Measurements from ENCODE around the gene ASCL2. TPM values are rescaled to one million over a fixed set of nuclear protein-coding genes. Genes with fewer than 3 reads are reported as not detected.

The ASCL2 gene
- polyA plus RNA-seq, 1 donor = 15.8 TPM

DNA sequence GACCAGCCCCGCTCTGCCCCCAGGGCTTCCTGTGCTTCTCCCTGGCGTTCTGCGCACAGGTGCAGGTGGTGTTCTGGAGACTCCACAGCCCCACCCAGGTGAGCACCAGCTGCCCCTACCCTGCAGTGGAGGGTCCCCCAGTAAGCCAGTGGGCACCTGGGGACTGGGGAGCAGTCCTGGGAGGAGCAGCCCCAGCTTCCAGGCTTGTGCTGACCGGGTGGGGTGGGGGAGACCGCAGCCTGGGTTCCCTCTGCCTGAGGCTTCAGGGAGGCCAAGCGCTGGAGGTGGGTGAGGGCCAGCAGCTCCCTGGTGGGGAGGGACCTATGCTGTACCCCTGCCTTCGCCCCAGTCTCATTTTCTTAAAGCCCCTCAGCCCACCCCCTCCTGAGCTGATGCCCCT lies 38.3 kb upstream of the ASCL2 start:
- no CpG with 5 or more reads among the region's 7 CpGs for WGBS (ENCODE audit: insufficient coverage, low lambda C conversion rate)
- no peaks in the 10 kb centered on the region for H3K27me3 ChIP-seq (ENCODE audit: control insufficient read depth, insufficient read depth, low read length)
- no peak for DNase-seq
- no peaks in the 10 kb centered on the region for H3K36me3 ChIP-seq (ENCODE audit: control insufficient read depth, insufficient read depth, low read length)
- no peaks in the 10 kb centered on the region for H3K9me3 ChIP-seq (ENCODE audit: control insufficient read depth, low read depth, low read length)
- H3K4me3 ChIP-seq (ENCODE audit: low read length) = no peak overlapping the region
- H3K4me1 ChIP-seq (ENCODE audit: control insufficient read depth, insufficient read depth, low read length) = peaks cover 32% of the 10 kb centered on the region
- H3K27ac ChIP-seq (ENCODE audit: low read length) = no peak overlapping the region

DNA sequence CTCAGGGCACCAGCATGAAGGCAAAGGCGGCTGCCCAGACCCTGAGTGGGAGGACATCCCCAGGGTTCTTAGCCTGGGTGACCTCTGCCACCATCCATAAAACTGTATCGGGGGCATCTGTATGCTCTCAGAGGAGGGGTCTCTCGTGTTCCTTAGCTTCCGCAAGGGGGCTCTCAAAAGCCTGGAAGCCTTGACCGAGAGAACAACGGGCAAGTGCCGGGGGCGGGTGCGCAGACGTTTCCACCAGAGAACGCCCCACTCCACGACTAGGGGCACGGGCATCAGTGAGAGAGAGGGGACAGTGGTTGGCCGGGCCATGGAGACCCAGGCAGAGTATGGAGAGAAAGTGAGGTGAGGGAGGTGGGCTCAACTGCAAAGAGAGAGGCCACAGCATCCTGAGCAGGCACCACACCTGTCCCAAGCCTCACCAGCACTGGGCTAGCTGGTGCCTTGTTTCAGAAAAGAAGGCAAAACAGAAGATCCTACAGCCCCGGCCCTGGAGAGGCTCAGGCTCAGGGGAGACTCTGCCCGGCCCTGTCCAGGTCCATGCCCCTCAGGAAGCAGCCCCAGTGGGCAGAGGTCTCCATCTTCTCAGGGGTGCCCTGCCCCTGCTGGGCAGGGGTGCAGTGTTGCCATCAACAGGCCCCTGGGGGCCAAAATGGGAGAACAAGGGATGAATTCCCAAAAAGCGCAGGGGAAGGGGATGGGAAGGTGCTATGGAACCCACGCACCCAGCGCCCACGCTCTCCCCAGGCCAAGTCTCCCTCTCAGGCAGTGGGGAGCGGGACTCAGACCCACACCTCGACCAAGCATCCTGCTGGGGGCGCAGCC lies 37.3 kb upstream of the ASCL2 start:
- no peak overlapping the region for H3K4me3 ChIP-seq (ENCODE audit: low read length)
- no peaks in the 10 kb centered on the region for H3K27me3 ChIP-seq (ENCODE audit: control insufficient read depth, insufficient read depth, low read length)
- no peaks in the 10 kb centered on the region for H3K36me3 ChIP-seq (ENCODE audit: control insufficient read depth, insufficient read depth, low read length)
- H3K9me3 ChIP-seq (ENCODE audit: control insufficient read depth, low read depth, low read length) = peaks cover 4% of the 10 kb centered on the region
- no peak for DNase-seq
- H3K4me1 ChIP-seq (ENCODE audit: control insufficient read depth, insufficient read depth, low read length) = peaks cover 42% of the 10 kb centered on the region
- peak overlapping the region; percentile 57 for H3K27ac ChIP-seq (ENCODE audit: low read length)
- WGBS (ENCODE audit: insufficient coverage, low lambda C conversion rate) = no CpG with 5 or more reads among the region's 23 CpGs

DNA sequence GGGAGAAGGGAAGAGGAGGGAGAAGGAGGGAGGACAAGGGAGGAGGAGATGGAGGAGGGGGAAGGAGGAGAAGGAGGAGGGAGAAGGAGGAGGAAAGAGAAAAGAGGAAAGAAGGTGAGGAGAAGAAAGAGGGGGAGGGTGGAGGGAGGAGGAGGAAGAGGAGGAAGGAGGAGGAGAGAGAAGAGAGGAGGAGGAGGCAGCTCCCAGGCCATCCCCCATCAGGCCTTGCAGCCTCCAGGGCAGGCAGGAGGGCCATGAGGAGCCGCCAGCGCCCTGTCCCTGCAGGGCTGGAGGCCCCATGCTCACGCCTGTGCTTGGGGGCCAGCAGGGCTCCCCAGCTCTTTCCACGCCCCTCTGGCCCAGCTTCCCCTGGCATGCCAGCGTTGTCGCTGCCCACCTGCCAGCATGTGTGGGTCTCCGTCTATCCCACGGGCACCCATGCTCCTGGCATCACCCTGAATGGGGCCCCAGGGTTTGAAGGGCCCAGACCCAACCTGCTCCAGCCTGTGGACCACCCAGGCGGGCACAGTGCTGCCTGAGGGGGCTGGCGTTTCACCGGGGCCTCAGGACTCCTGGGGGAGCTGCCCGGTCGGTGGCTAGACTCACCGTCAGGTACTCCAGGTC lies 36.6 kb upstream of the ASCL2 start:
- H3K4me1 ChIP-seq (ENCODE audit: control insufficient read depth, insufficient read depth, low read length) = peaks cover 46% of the 10 kb centered on the region
- no peaks in the 10 kb centered on the region for H3K36me3 ChIP-seq (ENCODE audit: control insufficient read depth, insufficient read depth, low read length)
- no peaks in the 10 kb centered on the region for H3K27me3 ChIP-seq (ENCODE audit: control insufficient read depth, insufficient read depth, low read length)
- H3K27ac ChIP-seq (ENCODE audit: low read length) = peak overlapping the region; percentile 57
- H3K9me3 ChIP-seq (ENCODE audit: control insufficient read depth, low read depth, low read length) = peaks cover 6% of the 10 kb centered on the region
- WGBS (ENCODE audit: insufficient coverage, low lambda C conversion rate) = 80% methylated on average over 1 of the region's 14 CpGs
- no peak for DNase-seq
- H3K4me3 ChIP-seq (ENCODE audit: low read length) = no peak overlapping the region

DNA sequence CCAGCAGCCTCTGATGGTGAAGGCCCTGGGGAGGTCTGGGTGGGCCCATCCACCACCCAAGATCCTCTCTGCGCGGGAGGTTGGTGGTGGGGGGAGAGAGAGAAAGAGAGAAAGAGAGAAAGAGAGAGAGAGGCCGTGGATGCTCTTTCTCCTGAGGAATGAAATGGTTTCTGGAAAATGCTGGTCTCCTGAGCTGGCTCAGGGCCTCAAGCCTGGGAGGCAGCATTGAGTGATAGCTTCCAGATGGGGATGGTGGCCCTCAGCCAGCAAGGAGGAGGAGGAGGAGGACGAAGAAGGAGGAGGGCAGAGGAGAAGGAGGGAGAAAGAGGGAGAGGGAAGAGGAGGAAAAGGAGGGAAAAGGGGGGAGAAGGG lies 36.0 kb upstream of the ASCL2 start:
- H3K4me3 ChIP-seq (ENCODE audit: low read length) = no peak overlapping the region
- DNase-seq = peak; percentile 63 to 75
- H3K27ac ChIP-seq (ENCODE audit: low read length) = peak overlapping the region; percentile 79
- H3K27me3 ChIP-seq (ENCODE audit: control insufficient read depth, insufficient read depth, low read length) = no peaks in the 10 kb centered on the region
- H3K36me3 ChIP-seq (ENCODE audit: control insufficient read depth, insufficient read depth, low read length) = no peaks in the 10 kb centered on the region
- peaks cover 52% of the 10 kb centered on the region for H3K4me1 ChIP-seq (ENCODE audit: control insufficient read depth, insufficient read depth, low read length)
- peaks cover 6% of the 10 kb centered on the region for H3K9me3 ChIP-seq (ENCODE audit: control insufficient read depth, low read depth, low read length)
- WGBS (ENCODE audit: insufficient coverage, low lambda C conversion rate) = 60% methylated on average over 1 of the region's 4 CpGs

DNA sequence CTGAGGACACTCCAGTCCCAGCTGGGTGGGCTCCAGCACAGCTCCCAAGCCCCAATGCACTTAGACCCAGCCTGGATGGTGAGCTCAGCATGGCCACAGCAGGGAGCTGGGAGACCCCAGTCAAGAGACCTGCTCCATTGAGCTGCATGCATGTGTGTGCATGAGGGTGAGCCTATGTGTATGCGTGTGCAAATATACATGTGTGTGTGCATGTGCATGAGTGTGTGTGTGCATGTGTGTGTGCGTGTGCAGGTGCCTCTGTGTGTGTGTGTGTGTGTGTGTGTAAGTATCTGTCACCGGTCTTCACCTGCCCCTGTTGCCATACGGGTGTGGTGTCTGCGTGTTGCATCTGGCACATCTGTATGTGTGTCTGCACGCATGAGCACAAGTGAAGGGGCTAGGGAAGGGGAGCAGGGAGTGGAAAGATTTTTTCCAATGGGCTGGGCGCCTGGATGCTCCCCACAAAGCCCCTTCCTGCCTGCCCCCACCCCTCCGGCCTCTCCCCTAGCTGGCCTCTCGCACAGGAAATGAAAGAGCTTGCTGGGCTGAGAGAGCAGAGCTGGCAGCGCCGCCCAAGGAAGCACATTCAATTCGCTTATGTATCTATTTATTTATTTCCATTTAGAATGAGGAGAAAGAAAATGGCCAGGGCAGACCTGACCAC lies 35.5 kb upstream of the ASCL2 start:
- H3K27me3 ChIP-seq (ENCODE audit: control insufficient read depth, insufficient read depth, low read length) = no peaks in the 10 kb centered on the region
- H3K9me3 ChIP-seq (ENCODE audit: control insufficient read depth, low read depth, low read length) = peaks cover 6% of the 10 kb centered on the region
- H3K4me3 ChIP-seq (ENCODE audit: low read length) = no peak overlapping the region
- peak overlapping the region; percentile 79 for H3K27ac ChIP-seq (ENCODE audit: low read length)
- H3K36me3 ChIP-seq (ENCODE audit: control insufficient read depth, insufficient read depth, low read length) = no peaks in the 10 kb centered on the region
- H3K4me1 ChIP-seq (ENCODE audit: control insufficient read depth, insufficient read depth, low read length) = peaks cover 57% of the 10 kb centered on the region
- no CpG with 5 or more reads among the region's 12 CpGs for WGBS (ENCODE audit: insufficient coverage, low lambda C conversion rate)
- peak; percentile 52 to 61 for DNase-seq

DNA sequence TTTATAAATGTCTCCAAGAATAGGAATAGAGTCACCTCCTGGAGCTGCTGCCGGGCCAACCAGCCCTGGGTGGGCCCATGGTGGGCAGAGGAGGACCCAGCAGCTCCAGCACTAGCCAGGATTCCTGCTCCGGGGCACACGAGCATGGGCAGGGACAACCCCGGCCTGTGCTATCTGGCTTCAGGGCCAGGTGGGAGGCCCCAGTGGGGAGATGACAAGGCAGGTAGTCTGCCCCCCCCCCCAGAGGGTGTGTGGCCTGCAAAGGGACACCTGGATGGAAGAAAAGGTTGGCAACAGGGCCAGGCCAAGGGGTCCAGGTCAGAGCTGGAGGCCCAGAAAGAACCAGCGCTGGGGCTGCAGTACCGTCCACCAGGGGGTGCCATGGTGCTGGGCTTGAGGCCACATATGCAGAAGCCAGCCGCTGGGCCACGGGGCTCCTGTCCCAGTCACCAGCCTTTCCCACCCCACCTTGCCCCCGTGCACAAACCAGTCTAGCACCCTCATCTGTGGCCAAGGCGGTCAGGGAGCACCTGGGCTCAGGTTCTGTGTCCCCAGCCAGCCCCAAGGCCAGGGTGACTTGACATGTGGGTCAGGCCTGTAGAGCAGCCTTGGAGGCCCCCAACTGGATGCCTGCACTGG lies 34.9 kb upstream of the ASCL2 start:
- Histone ChIP-seq H3K4me1 (ENCODE audit: control insufficient read depth, insufficient read depth, low read length) (peaks cover 64% of the 10 kb centered on the region), H3K36me3 (ENCODE audit: control insufficient read depth, insufficient read depth, low read length) (no peaks in the 10 kb centered on the region), H3K27ac (ENCODE audit: low read length) (peak overlapping the region; percentile 79), H3K27me3 (ENCODE audit: control insufficient read depth, insufficient read depth, low read length) (no peaks in the 10 kb centered on the region), H3K4me3 (ENCODE audit: low read length) (no peak overlapping the region), H3K9me3 (ENCODE audit: control insufficient read depth, low read depth, low read length) (peaks cover 6% of the 10 kb centered on the region)
- DNase-seq = peak; percentile 77 to 82
- WGBS (ENCODE audit: insufficient coverage, low lambda C conversion rate) = no CpG with 5 or more reads among the region's 10 CpGs

DNA sequence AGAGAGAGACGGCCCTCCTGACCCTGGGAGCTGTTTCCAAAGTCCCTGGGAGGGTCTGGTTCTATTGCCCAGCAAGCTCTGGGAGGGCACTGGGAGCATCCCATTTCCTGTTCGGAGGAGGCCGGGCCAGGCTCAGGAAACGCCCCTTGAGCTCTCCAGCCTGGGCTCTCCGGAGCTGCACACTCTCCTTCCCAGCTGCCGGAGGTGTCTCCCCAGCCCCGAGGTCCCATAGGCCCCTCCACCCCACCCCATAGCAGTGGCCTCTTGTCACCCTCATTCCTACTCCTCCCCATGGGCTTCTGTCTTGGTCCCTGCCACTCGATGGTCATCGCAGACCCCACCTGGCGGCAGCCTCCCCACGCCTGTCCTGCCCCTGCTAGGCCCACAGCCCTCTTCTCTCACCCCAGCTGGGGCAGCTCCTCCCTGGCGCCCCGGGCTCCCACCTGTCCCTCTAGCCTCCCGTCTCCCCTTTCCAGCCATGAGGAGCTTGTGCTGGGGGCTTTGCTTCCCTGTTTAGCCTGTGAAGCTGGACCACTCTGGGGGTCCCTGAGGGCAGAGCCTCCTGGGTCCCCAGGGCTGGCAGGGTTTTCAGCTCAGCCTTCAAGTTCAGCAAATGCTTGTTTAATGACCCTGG lies 34.2 kb upstream of the ASCL2 start:
- DNase-seq = peak; percentile 66 to 89
- Histone ChIP-seq H3K27ac (ENCODE audit: low read length) (peak overlapping the region; percentile 79), H3K4me3 (ENCODE audit: low read length) (no peak overlapping the region), H3K36me3 (ENCODE audit: control insufficient read depth, insufficient read depth, low read length) (no peaks in the 10 kb centered on the region), H3K27me3 (ENCODE audit: control insufficient read depth, insufficient read depth, low read length) (no peaks in the 10 kb centered on the region), H3K9me3 (ENCODE audit: control insufficient read depth, low read depth, low read length) (peaks cover 6% of the 10 kb centered on the region), H3K4me1 (ENCODE audit: control insufficient read depth, insufficient read depth, low read length) (peaks cover 67% of the 10 kb centered on the region)
- WGBS (ENCODE audit: insufficient coverage, low lambda C conversion rate) = no CpG with 5 or more reads among the region's 14 CpGs

DNA sequence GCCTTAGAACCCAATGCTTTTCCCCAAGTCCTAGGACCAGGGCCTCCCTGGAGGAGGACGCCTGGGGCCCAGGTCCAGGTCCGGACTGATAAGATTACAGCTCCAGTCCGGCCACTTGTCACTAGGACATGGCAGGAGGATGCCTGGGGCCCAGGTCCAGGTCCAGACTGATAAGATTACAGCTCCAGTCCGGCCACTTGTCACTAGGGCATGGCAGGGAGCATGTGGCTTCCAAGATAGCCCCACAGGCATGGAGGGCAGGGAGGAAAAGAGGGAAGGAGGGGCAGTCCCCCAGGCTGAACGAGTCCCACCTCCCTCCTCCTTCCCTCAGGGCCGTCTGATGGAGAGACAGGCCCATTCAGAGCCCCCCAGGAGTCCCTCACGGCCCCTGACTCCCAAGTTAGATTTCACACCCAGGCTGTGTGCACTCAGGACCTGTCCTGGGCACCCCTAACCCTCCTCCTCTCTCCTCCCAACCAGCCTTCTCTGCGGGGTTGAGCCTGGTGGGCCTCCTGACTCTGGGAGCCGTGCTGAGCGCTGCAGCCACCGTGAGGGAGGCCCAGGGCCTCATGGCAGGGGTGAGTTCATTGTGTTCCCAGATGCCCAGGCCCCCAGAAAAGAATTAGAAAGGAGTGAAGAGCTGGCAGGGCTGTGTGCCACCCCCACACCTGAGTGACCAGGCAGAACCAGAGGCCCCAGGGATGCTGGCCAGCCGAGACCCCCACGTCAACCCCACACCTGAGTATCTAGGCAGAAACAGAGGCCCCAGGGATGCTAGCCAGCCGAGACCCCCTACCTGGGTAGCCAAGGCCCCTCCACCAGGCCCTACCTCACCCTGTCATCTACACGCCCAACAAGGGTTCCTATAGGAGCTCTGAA lies 33.5 kb upstream of the ASCL2 start:
- peaks cover 75% of the 10 kb centered on the region for H3K4me1 ChIP-seq (ENCODE audit: control insufficient read depth, insufficient read depth, low read length)
- DNase-seq = peak; percentile 87 to 94
- H3K4me3 ChIP-seq (ENCODE audit: low read length) = peak overlapping the region; percentile 7
- H3K36me3 ChIP-seq (ENCODE audit: control insufficient read depth, insufficient read depth, low read length) = no peaks in the 10 kb centered on the region
- peaks cover 6% of the 10 kb centered on the region for H3K9me3 ChIP-seq (ENCODE audit: control insufficient read depth, low read depth, low read length)
- H3K27me3 ChIP-seq (ENCODE audit: control insufficient read depth, insufficient read depth, low read length) = no peaks in the 10 kb centered on the region
- WGBS (ENCODE audit: insufficient coverage, low lambda C conversion rate) = no CpG with 5 or more reads among the region's 15 CpGs
- peak overlapping the region; percentile 79 for H3K27ac ChIP-seq (ENCODE audit: low read length)

DNA sequence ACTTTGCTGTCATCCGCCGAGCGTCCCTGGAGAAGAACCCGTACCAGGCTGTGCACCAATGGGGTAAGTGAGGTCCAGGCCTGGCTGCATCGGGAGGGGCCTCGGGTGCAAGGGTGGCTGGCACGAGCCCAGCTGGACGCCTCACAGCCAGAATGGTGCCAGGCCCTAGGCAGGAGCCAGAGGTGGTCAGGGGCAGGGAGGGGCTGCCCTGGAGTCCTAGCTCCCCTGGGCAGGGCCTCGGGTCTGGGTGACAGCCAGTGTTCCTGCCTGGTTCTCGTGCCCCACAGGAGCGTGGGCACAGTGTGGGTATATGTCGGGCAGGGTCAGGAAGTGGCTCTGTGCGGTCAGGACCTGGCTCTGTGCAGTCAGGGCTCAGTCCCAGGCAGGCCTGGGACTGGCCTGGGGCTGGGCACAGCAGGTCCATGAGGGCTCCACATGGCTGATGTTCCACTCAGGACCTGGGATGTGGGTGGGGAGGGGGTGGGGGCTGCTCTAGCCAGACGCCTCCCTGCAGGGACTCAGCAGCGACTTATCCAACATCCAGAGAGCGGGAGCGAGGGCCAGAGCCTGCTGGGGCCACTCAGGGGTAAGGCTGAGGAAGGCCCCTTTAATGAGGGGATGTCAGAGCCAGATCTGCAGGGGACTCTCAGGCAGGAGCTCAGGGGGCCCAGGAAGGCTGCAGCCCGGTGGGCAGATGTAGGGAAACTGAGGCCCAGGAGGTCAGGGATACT lies 32.7 kb upstream of the ASCL2 start:
- Histone ChIP-seq H3K9me3 (ENCODE audit: control insufficient read depth, low read depth, low read length) (peaks cover 6% of the 10 kb centered on the region), H3K4me1 (ENCODE audit: control insufficient read depth, insufficient read depth, low read length) (peaks cover 77% of the 10 kb centered on the region), H3K27me3 (ENCODE audit: control insufficient read depth, insufficient read depth, low read length) (no peaks in the 10 kb centered on the region), H3K4me3 (ENCODE audit: low read length) (no peak overlapping the region), H3K36me3 (ENCODE audit: control insufficient read depth, insufficient read depth, low read length) (no peaks in the 10 kb centered on the region), H3K27ac (ENCODE audit: low read length) (peak overlapping the region; percentile 74)
- DNase-seq = no peak
- no CpG with 5 or more reads among the region's 18 CpGs for WGBS (ENCODE audit: insufficient coverage, low lambda C conversion rate)

All from large intestine (tissue), 3 donors.